ENCODE measurements around the gene PRR5.

Gene PRR5

GRCh38 chr22:44709881-44710392 is 7.9 kb downstream of the PRR5 start:
- H3K4me1 ChIP-seq (ENCODE audit: insufficient read depth, low read length) = no peaks in the 10 kb centered on the region
- H3K9ac ChIP-seq (ENCODE audit: low read depth, low read length) = no peak overlapping the region
- no peak overlapping the region for H3K4me3 ChIP-seq (ENCODE audit: low read length)
- H3K27me3 ChIP-seq (ENCODE audit: insufficient read depth, low read length) = no peaks in the 10 kb centered on the region
- H3K36me3 ChIP-seq (ENCODE audit: insufficient read depth, low read depth, low read length) = no peaks in the 10 kb centered on the region
- H3K9me3 ChIP-seq (ENCODE audit: insufficient read depth, low read depth, low read length) = no peaks in the 10 kb centered on the region
- H3K27ac ChIP-seq (ENCODE audit: low read length) = no peak overlapping the region

- no peak overlapping the region for H3K9ac ChIP-seq (ENCODE audit: low read depth, low read length)
- no peaks in the 10 kb centered on the region for H3K9me3 ChIP-seq (ENCODE audit: insufficient read depth, low read depth, low read length)
- H3K27ac ChIP-seq (ENCODE audit: low read length) = no peak overlapping the region
- no peak overlapping the region for H3K4me3 ChIP-seq (ENCODE audit: low read length)
- H3K27me3 ChIP-seq (ENCODE audit: insufficient read depth, low read length) = no peaks in the 10 kb centered on the region
- no peaks in the 10 kb centered on the region for H3K36me3 ChIP-seq (ENCODE audit: insufficient read depth, low read depth, low read length)
- H3K4me1 ChIP-seq (ENCODE audit: insufficient read depth, low read length) = no peaks in the 10 kb centered on the region
These were observed 8.7 kb downstream of the PRR5 start for GRCh38 chr22:44710474-44711240.

- Histone ChIP-seq H3K9me3 (ENCODE audit: insufficient read depth, low read depth, low read length) (no peaks in the 10 kb centered on the region), H3K27ac (ENCODE audit: low read length) (no peak overlapping the region), H3K4me1 (ENCODE audit: insufficient read depth, low read length) (no peaks in the 10 kb centered on the region), H3K9ac (ENCODE audit: low read depth, low read length) (no peak overlapping the region), H3K4me3 (ENCODE audit: low read length) (no peak overlapping the region), H3K36me3 (ENCODE audit: insufficient read depth, low read depth, low read length) (no peaks in the 10 kb centered on the region), H3K27me3 (ENCODE audit: insufficient read depth, low read length) (no peaks in the 10 kb centered on the region)
These were observed 9.2 kb downstream of the PRR5 start for GRCh38 chr22:44711241-44711560.

- H3K36me3 ChIP-seq (ENCODE audit: insufficient read depth, low read depth, low read length) = no peaks in the 10 kb centered on the region
- no peak overlapping the region for H3K27ac ChIP-seq (ENCODE audit: low read length)
- H3K9ac ChIP-seq (ENCODE audit: low read depth, low read length) = no peak overlapping the region
- H3K9me3 ChIP-seq (ENCODE audit: insufficient read depth, low read depth, low read length) = no peaks in the 10 kb centered on the region
- no peaks in the 10 kb centered on the region for H3K27me3 ChIP-seq (ENCODE audit: insufficient read depth, low read length)
- no peak overlapping the region for H3K4me3 ChIP-seq (ENCODE audit: low read length)
- no peaks in the 10 kb centered on the region for H3K4me1 ChIP-seq (ENCODE audit: insufficient read depth, low read length)
These were observed 9.9 kb downstream of the PRR5 start for GRCh38 chr22:44711690-44712555.

GRCh38 chr22:44712962-44713361 is 11.0 kb downstream of the PRR5 start:
- no peaks in the 10 kb centered on the region for H3K27me3 ChIP-seq (ENCODE audit: insufficient read depth, low read length)
- no peak overlapping the region for H3K27ac ChIP-seq (ENCODE audit: low read length)
- H3K4me3 ChIP-seq (ENCODE audit: low read length) = no peak overlapping the region
- no peak overlapping the region for H3K9ac ChIP-seq (ENCODE audit: low read depth, low read length)
- no peaks in the 10 kb centered on the region for H3K36me3 ChIP-seq (ENCODE audit: insufficient read depth, low read depth, low read length)
- H3K4me1 ChIP-seq (ENCODE audit: insufficient read depth, low read length) = no peaks in the 10 kb centered on the region
- no peaks in the 10 kb centered on the region for H3K9me3 ChIP-seq (ENCODE audit: insufficient read depth, low read depth, low read length)

GRCh38 chr22:44714703-44715350 is 12.8 kb downstream of the PRR5 start:
- no peaks in the 10 kb centered on the region for H3K36me3 ChIP-seq (ENCODE audit: insufficient read depth, low read depth, low read length)
- no peaks in the 10 kb centered on the region for H3K9me3 ChIP-seq (ENCODE audit: insufficient read depth, low read depth, low read length)
- no peak overlapping the region for H3K27ac ChIP-seq (ENCODE audit: low read length)
- H3K27me3 ChIP-seq (ENCODE audit: insufficient read depth, low read length) = no peaks in the 10 kb centered on the region
- H3K4me1 ChIP-seq (ENCODE audit: insufficient read depth, low read length) = no peaks in the 10 kb centered on the region
- H3K4me3 ChIP-seq (ENCODE audit: low read length) = no peak overlapping the region
- no peak overlapping the region for H3K9ac ChIP-seq (ENCODE audit: low read depth, low read length)

GRCh38 chr22:44718418-44718817 is 16.4 kb downstream of the PRR5 start:
- no peak overlapping the region for H3K9ac ChIP-seq (ENCODE audit: low read depth, low read length)
- H3K27ac ChIP-seq (ENCODE audit: low read length) = no peak overlapping the region
- H3K36me3 ChIP-seq (ENCODE audit: insufficient read depth, low read depth, low read length) = no peaks in the 10 kb centered on the region
- H3K9me3 ChIP-seq (ENCODE audit: insufficient read depth, low read depth, low read length) = no peaks in the 10 kb centered on the region
- no peaks in the 10 kb centered on the region for H3K27me3 ChIP-seq (ENCODE audit: insufficient read depth, low read length)
- no peaks in the 10 kb centered on the region for H3K4me1 ChIP-seq (ENCODE audit: insufficient read depth, low read length)
- no peak overlapping the region for H3K4me3 ChIP-seq (ENCODE audit: low read length)

- H3K36me3 ChIP-seq (ENCODE audit: insufficient read depth, low read depth, low read length) = no peaks in the 10 kb centered on the region
- no peaks in the 10 kb centered on the region for H3K4me1 ChIP-seq (ENCODE audit: insufficient read depth, low read length)
- no peak overlapping the region for H3K9ac ChIP-seq (ENCODE audit: low read depth, low read length)
- no peaks in the 10 kb centered on the region for H3K9me3 ChIP-seq (ENCODE audit: insufficient read depth, low read depth, low read length)
- H3K27me3 ChIP-seq (ENCODE audit: insufficient read depth, low read length) = no peaks in the 10 kb centered on the region
- H3K27ac ChIP-seq (ENCODE audit: low read length) = no peak overlapping the region
- no peak overlapping the region for H3K4me3 ChIP-seq (ENCODE audit: low read length)
These were observed 17.8 kb downstream of the PRR5 start for GRCh38 chr22:44719586-44720368.

- no peak overlapping the region for H3K27ac ChIP-seq (ENCODE audit: low read length)
- no peak overlapping the region for H3K9ac ChIP-seq (ENCODE audit: low read depth, low read length)
- H3K4me1 ChIP-seq (ENCODE audit: insufficient read depth, low read length) = no peaks in the 10 kb centered on the region
- H3K36me3 ChIP-seq (ENCODE audit: insufficient read depth, low read depth, low read length) = no peaks in the 10 kb centered on the region
- H3K27me3 ChIP-seq (ENCODE audit: insufficient read depth, low read length) = no peaks in the 10 kb centered on the region
- H3K4me3 ChIP-seq (ENCODE audit: low read length) = no peak overlapping the region
- no peaks in the 10 kb centered on the region for H3K9me3 ChIP-seq (ENCODE audit: insufficient read depth, low read depth, low read length)
These were observed 19.2 kb downstream of the PRR5 start for GRCh38 chr22:44721213-44721612.

GRCh38 chr22:44722611-44723010 is 20.6 kb downstream of the PRR5 start:
- H3K36me3 ChIP-seq (ENCODE audit: insufficient read depth, low read depth, low read length) = no peaks in the 10 kb centered on the region
- H3K27ac ChIP-seq (ENCODE audit: low read length) = no peak overlapping the region
- H3K9me3 ChIP-seq (ENCODE audit: insufficient read depth, low read depth, low read length) = no peaks in the 10 kb centered on the region
- H3K4me1 ChIP-seq (ENCODE audit: insufficient read depth, low read length) = no peaks in the 10 kb centered on the region
- H3K27me3 ChIP-seq (ENCODE audit: insufficient read depth, low read length) = no peaks in the 10 kb centered on the region
- H3K4me3 ChIP-seq (ENCODE audit: low read length) = no peak overlapping the region
- no peak overlapping the region for H3K9ac ChIP-seq (ENCODE audit: low read depth, low read length)

GRCh38 chr22:44723801-44724200 is 21.8 kb downstream of the PRR5 start:
- Histone ChIP-seq H3K4me3 (ENCODE audit: low read length) (no peak overlapping the region), H3K27me3 (ENCODE audit: insufficient read depth, low read length) (no peaks in the 10 kb centered on the region), H3K9me3 (ENCODE audit: insufficient read depth, low read depth, low read length) (no peaks in the 10 kb centered on the region), H3K4me1 (ENCODE audit: insufficient read depth, low read length) (no peaks in the 10 kb centered on the region), H3K27ac (ENCODE audit: low read length) (no peak overlapping the region), H3K36me3 (ENCODE audit: insufficient read depth, low read depth, low read length) (no peaks in the 10 kb centered on the region), H3K9ac (ENCODE audit: low read depth, low read length) (no peak overlapping the region)
